Mesenchymal stem cell (in vitro differentiated cells and primary cell): ENCODE data around the gene INSYN2B.

ENCODE experiments used
- DNase-seq: peaks from one replicate; pipeline ENCODE4 v3.0.0-alpha.2; 2013
- H2AFZ ChIP-seq: one replicate; pipeline ENCODE4 v1.6.1; 2013; ENCODE audit warnings: low read depth, mild to moderate bottlenecking, control low read depth, inconsistent platforms, low read length, moderate library complexity
- H2AK5ac ChIP-seq: 2 replicates; pipeline ENCODE4 v1.6.1; 2013; ENCODE audit warnings: low read length, moderate library complexity, mild to moderate bottlenecking, inconsistent platforms; ENCODE audit not compliant: severe bottlenecking
- H2BK120ac ChIP-seq: one replicate; pipeline ENCODE4 v1.6.1; 2013; ENCODE audit warnings: low read depth, mild to moderate bottlenecking, inconsistent platforms, low read length, moderate library complexity
- H2BK12ac ChIP-seq, 2 experiments: one replicate each; pipeline ENCODE4 v1.6.1; 2013; ENCODE audit warnings: inconsistent platforms in 2 of 2, low read length in 2 of 2, mild to moderate bottlenecking in 2 of 2, moderate library complexity in 2 of 2, control low read depth in 1 of 2
- H2BK15ac ChIP-seq: one replicate; pipeline ENCODE4 v1.6.1; 2013; ENCODE audit warnings: mild to moderate bottlenecking, low read depth, inconsistent platforms; ENCODE audit not compliant: poor library complexity, severe bottlenecking
- H2BK5ac ChIP-seq: 2 replicates; pipeline ENCODE4 v1.6.1; 2013; ENCODE audit warnings: low read depth, mild to moderate bottlenecking, low read length, control low read depth, inconsistent platforms; ENCODE audit not compliant: poor library complexity, severe bottlenecking
- H3K14ac ChIP-seq, 2 experiments: one replicate each; pipeline ENCODE4 v1.6.1; 2013; ENCODE audit warnings: inconsistent platforms in 2 of 2, low read length in 2 of 2, control low read depth in 1 of 2, mild to moderate bottlenecking in 1 of 2, moderate library complexity in 1 of 2
- H3K18ac ChIP-seq, 2 experiments: one replicate each; pipeline ENCODE4 v1.6.1; 2013; ENCODE audit warnings: inconsistent platforms in 2 of 2, low read length in 2 of 2, control low read depth in 1 of 2, low read depth in 1 of 2, mild to moderate bottlenecking in 1 of 2
- H3K23ac ChIP-seq, 2 experiments: one replicate each; pipeline ENCODE4 v1.6.1; 2013; ENCODE audit warnings: inconsistent platforms in 2 of 2, low read length in 2 of 2, mild to moderate bottlenecking in 2 of 2, moderate library complexity in 2 of 2, control low read depth in 1 of 2
- H3K27ac ChIP-seq: 2 replicates; pipeline ENCODE4 v1.5.1; 2013; ENCODE audit warnings: mild to moderate bottlenecking, moderate library complexity, low read length, control low read depth, inconsistent platforms; ENCODE audit not compliant: poor library complexity, severe bottlenecking
- H3K27me3 ChIP-seq, 2 experiments: 2 replicates each; pipeline versions ENCODE4 v1.6.1 to v1.7.0; 2013; ENCODE audit warnings: low read length in 2 of 2, mild to moderate bottlenecking in 2 of 2, moderate library complexity in 2 of 2, control low read depth in 1 of 2, inconsistent platforms in 1 of 2; ENCODE audit not compliant: control insufficient read depth in 1 of 2, insufficient read depth in 1 of 2
- H3K36me3 ChIP-seq, 2 experiments: 2 replicates each; pipeline versions ENCODE4 v1.6.1 to v1.7.0; 2013; ENCODE audit warnings: low read length in 2 of 2, control low read depth in 1 of 2, inconsistent platforms in 1 of 2, low read depth in 1 of 2, mild to moderate bottlenecking in 1 of 2; ENCODE audit not compliant: insufficient read depth in 2 of 2, control insufficient read depth in 1 of 2
- H3K4ac ChIP-seq, 2 experiments: one replicate each; pipeline ENCODE4 v1.6.1; 2013; ENCODE audit warnings: inconsistent platforms in 2 of 2, low read length in 2 of 2, mild to moderate bottlenecking in 2 of 2, moderate library complexity in 2 of 2, control low read depth in 1 of 2, low read depth in 1 of 2
- H3K4me1 ChIP-seq: 2 replicates; pipeline ENCODE4 v1.6.1; 2013; ENCODE audit warnings: low read depth, low read length, control low read depth; ENCODE audit not compliant: control insufficient read depth, insufficient read depth
- H3K4me2 ChIP-seq: 2 replicates; pipeline ENCODE4 v1.6.1; 2013; ENCODE audit warnings: low read length, mild to moderate bottlenecking, inconsistent platforms; ENCODE audit not compliant: poor library complexity, severe bottlenecking
- H3K4me3 ChIP-seq, 2 experiments: 2 replicates each; pipeline versions ENCODE4 v1.5.1 to v1.7.0; 2013; ENCODE audit warnings: low read length in 2 of 2, mild to moderate bottlenecking in 2 of 2, control low read depth in 1 of 2, low read depth in 1 of 2; ENCODE audit not compliant: insufficient read depth in 1 of 2
- H3K79me1 ChIP-seq: replicated peaks from 2 replicates; pipeline ENCODE4 v1.6.1; 2013; ENCODE audit warnings: mild to moderate bottlenecking, control low read depth, low read length, inconsistent platforms; ENCODE audit not compliant: poor library complexity, severe bottlenecking
- H3K9ac ChIP-seq: 2 replicates; pipeline ENCODE4 v1.7.0; 2013; ENCODE audit warnings: mild to moderate bottlenecking, low read length, moderate library complexity
- H3K9me3 ChIP-seq: 2 replicates; pipeline ENCODE4 v1.7.0; 2013; ENCODE audit warnings: mild to moderate bottlenecking, low read length; ENCODE audit not compliant: control insufficient read depth
- H4K8ac ChIP-seq: one replicate; pipeline ENCODE4 v1.6.1; 2013; ENCODE audit warnings: inconsistent platforms, mild to moderate bottlenecking, low read length, moderate library complexity
- H4K91ac ChIP-seq: one replicate; pipeline ENCODE4 v1.6.1; 2013; ENCODE audit warnings: mild to moderate bottlenecking, low read length, inconsistent platforms
- WGBS: methylation state at CpG from one replicate; pipeline ENCODE4 v1.1.7; 2013; ENCODE audit warnings: mixed read lengths; 5-methylcytosine and 5-hydroxymethylcytosine counted together

The INSYN2B gene

GRCh38 chr5:169860585-169860984, 119.7 kb downstream of the INSYN2B start:
- no peak overlapping the region for H4K8ac ChIP-seq
- H3K27ac ChIP-seq = no peak overlapping the region
- H3K36me3 ChIP-seq = peaks cover 3 to 24% of the 10 kb centered on the region in 2 experiments
- no peak for DNase-seq
- H2BK120ac ChIP-seq = no peak overlapping the region
- no peak overlapping the region for H3K18ac ChIP-seq
- no peak overlapping the region for H3K4ac ChIP-seq
- H2BK15ac ChIP-seq = no peak overlapping the region
- H2AK5ac ChIP-seq = no peak overlapping the region
- H2AFZ ChIP-seq = no peak overlapping the region
- no peak overlapping the region for H2BK5ac ChIP-seq
- H3K9ac ChIP-seq = no peak overlapping the region
- H3K4me3 ChIP-seq = no peak overlapping the region
- H4K91ac ChIP-seq = no peak overlapping the region
- H3K14ac ChIP-seq = no peak overlapping the region
- no peak overlapping the region for H3K23ac ChIP-seq
- no peaks in the 10 kb centered on the region for H3K79me1 ChIP-seq
- no peaks in the 10 kb centered on the region for H3K27me3 ChIP-seq
- no peak overlapping the region for H2BK12ac ChIP-seq
- no peaks in the 10 kb centered on the region for H3K9me3 ChIP-seq
- WGBS = 79% methylated on average over 2 of the region's 3 CpGs
- no peak overlapping the region for H3K4me2 ChIP-seq
- H3K4me1 ChIP-seq = peaks cover 3% of the 10 kb centered on the region

GRCh38 chr5:169856571-169856970, 123.7 kb downstream of the INSYN2B start:
- no peaks in the 10 kb centered on the region for H3K79me1 ChIP-seq
- H3K27ac ChIP-seq = no peak overlapping the region
- H3K27me3 ChIP-seq = no peaks in the 10 kb centered on the region
- H2AK5ac ChIP-seq = no peak overlapping the region
- 25% methylated on average over 2 of the region's 2 CpGs for WGBS
- no peak overlapping the region for H3K4ac ChIP-seq
- no peak overlapping the region for H3K4me3 ChIP-seq
- peak; percentile 74 for DNase-seq
- H3K36me3 ChIP-seq = no peaks in the 10 kb centered on the region
- H3K23ac ChIP-seq = no peak overlapping the region
- H2BK5ac ChIP-seq = no peak overlapping the region
- no peak overlapping the region for H3K18ac ChIP-seq
- no peak overlapping the region for H2BK120ac ChIP-seq
- no peak overlapping the region for H3K4me2 ChIP-seq
- no peak overlapping the region for H2AFZ ChIP-seq
- H4K91ac ChIP-seq = no peak overlapping the region
- H2BK15ac ChIP-seq = no peak overlapping the region
- no peak overlapping the region for H3K14ac ChIP-seq
- no peak overlapping the region for H4K8ac ChIP-seq
- H3K4me1 ChIP-seq = peaks cover 3% of the 10 kb centered on the region
- H3K9me3 ChIP-seq = peaks cover 4% of the 10 kb centered on the region
- no peak overlapping the region for H2BK12ac ChIP-seq
- peak overlapping the region; percentile 50 for H3K9ac ChIP-seq

DNA sequence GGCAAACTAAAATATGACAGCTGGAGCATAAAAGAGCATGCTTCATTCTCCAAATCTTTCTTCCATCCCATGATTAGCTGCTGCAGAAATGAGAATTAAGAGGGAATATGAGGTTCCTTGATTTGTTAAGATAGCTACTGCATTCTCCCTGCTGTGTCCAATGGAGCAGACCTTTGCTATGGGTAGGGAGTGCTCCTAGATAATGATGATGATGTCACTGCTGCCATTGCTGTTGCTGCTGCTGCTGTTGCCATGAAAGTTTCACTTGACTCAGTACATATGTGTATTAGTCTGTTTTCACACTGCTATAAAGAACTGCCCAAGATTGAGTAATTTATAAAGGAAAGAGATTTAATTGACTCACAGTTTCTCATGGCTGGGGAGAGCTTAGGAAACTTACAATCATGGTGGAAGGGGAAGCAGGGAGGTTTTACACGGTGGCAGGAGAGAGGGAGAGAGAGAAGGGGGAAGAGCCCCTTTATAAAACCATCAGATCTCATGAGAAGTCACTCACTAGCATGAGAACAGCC, 128.9 kb downstream of the INSYN2B start:
- Histone ChIP-seq H3K4me3 (no peak overlapping the region), H2AFZ (no peak overlapping the region), H3K27me3 (no peaks in the 10 kb centered on the region), H2BK12ac (no peak overlapping the region), H3K79me1 (no peaks in the 10 kb centered on the region), H4K91ac (no peak overlapping the region), H3K9ac (no peak overlapping the region), H3K4ac (no peak overlapping the region), H3K27ac (no peak overlapping the region), H3K23ac (no peak overlapping the region), H3K18ac (no peak overlapping the region), H3K4me2 (no peak overlapping the region), H2AK5ac (no peak overlapping the region), H3K14ac (no peak overlapping the region), H2BK5ac (no peak overlapping the region), H2BK15ac (no peak overlapping the region), H2BK120ac (no peak overlapping the region), H3K36me3 (no peaks in the 10 kb centered on the region), H3K4me1 (peaks cover 2% of the 10 kb centered on the region), H4K8ac (no peak overlapping the region), H3K9me3 (peaks cover 19% of the 10 kb centered on the region)
- WGBS = no CpG with 5 or more reads among the region's 1 CpG
- DNase-seq = no peak

DNA sequence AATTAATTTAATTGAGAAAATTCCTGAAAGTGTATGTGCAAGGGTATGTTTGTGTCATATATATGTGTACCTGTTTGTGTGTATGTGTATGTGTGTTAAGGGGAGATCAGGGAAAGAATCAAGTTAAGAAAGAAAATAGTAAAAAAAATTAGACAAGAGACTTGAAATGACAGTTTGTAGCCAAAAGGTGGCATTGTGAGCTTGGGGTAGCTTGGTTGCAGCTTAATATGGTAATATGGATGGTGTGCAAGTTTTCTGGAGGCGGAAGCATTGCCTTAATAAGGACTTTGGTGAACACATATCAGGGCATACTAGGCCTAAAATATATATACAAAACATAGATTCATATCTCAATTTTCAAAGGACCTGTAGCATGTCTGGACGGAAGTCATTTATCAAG, 129.9 kb downstream of the INSYN2B start:
- 100% methylated on average over 1 of the region's 2 CpGs for WGBS
- Histone ChIP-seq H3K23ac (no peak overlapping the region), H3K4me2 (no peak overlapping the region), H3K9me3 (peaks cover 19% of the 10 kb centered on the region), H3K27ac (no peak overlapping the region), H3K4me3 (no peak overlapping the region), H4K8ac (no peak overlapping the region), H3K79me1 (no peaks in the 10 kb centered on the region), H2AFZ (no peak overlapping the region), H3K36me3 (no peaks in the 10 kb centered on the region), H2BK15ac (no peak overlapping the region), H3K18ac (no peak overlapping the region), H2BK12ac (no peak overlapping the region), H3K27me3 (no peaks in the 10 kb centered on the region), H2BK5ac (no peak overlapping the region), H2AK5ac (no peak overlapping the region), H3K4ac (no peak overlapping the region), H3K14ac (no peak overlapping the region), H4K91ac (no peak overlapping the region), H3K4me1 (no peaks in the 10 kb centered on the region), H2BK120ac (no peak overlapping the region), H3K9ac (no peak overlapping the region)
- DNase-seq = no peak
